K562 (cell line): ENCODE results near the gene C1orf122. TPM values are rescaled to one million over a fixed set of nuclear protein-coding genes. Genes with fewer than 3 reads are reported as not detected.

Experiments used
- CTCFL ChIP-seq: IDR thresholded peaks from 2 replicates; pipeline ENCODE4 v1.6.1; 2011; ENCODE audit warnings: borderline replicate concordance, low read depth, mild to moderate bottlenecking, moderate library complexity, low read length; ENCODE audit not compliant: insufficient read depth, poor library complexity, severe bottlenecking
- HNRNPK ChIP-seq: fragments of 200-400 bp; formaldehyde crosslinking; IDR thresholded peaks from one replicate; pipeline ENCODE4 v1.6.1; 2018; ENCODE audit warnings: mild to moderate bottlenecking, low read depth, low read length; ENCODE audit not compliant: poor library complexity, severe bottlenecking
- MXI1 ChIP-seq: IDR thresholded peaks from 2 replicates; pipeline ENCODE4 v1.6.1; 2011; ENCODE audit warnings: low read depth, mild to moderate bottlenecking, improper control_type of control experiment, low read length
- TRIM24 ChIP-seq, 2 experiments: fragments of 450-650 bp; IDR thresholded peaks; 2 replicates each; pipeline ENCODE4 v1.6.1; 2016
- ZNF696 ChIP-seq: fragments of 250-450 bp; sonication (Bioruptor Pico); conservative IDR thresholded peaks from 2 replicates; pipeline ENCODE4 v1.4.0; 2020; ENCODE audit warnings: mild to moderate bottlenecking, moderate library complexity
- ZNF699 ChIP-seq: fragments of 250-450 bp; sonication (Bioruptor Pico); IDR thresholded peaks from 2 replicates; pipeline ENCODE4 v1.8.0; 2021; ENCODE audit warnings: mild to moderate bottlenecking, moderate library complexity; ENCODE audit not compliant: insufficient replicate concordance
- polyA plus RNA-seq, 8 experiments: library from polyadenylated mRNA; depleted of rRNA in 4 of 8; stranded (reverse) in 5 of 8; unstranded in 3 of 8; fragments of >200 nt; fragmentation: Nextera tagmentation in 2 of 8; fragmentation: Illumina TruSeq in 1 of 8; extraction: Ambion mirVana in 2 of 8; extraction: Trizol in 1 of 8; gene quantifications; 2 replicates each; pipeline versions ENCODE4 v1.2.1 to v1.2.3, GENCODE V29; 2011 to 2014; ENCODE audit warnings: inconsistent platforms in 1 of 8, missing spikeins in 1 of 8
- total RNA-seq, 7 experiments: library from RNA; depleted of rRNA in 6 of 7; stranded (reverse); fragments of >200 nt in 6 of 7; fragmentation: Illumina TruSeq in 2 of 7; extraction: Trizol in 2 of 7; gene quantifications; 2 replicates each; pipeline versions ENCODE4 v1.2.1 to v1.2.3, GENCODE V29; 2011 to 2021; ENCODE audit warnings: low replicate concordance in 1 of 7
- TF ChIP-seq, protein P1 (sequence below): fragments of 450-650 bp; formaldehyde crosslinking; IDR thresholded peaks from 2 replicates; pipeline ENCODE4 v1.4.0; 2020; ENCODE audit warnings: mild to moderate bottlenecking, mixed read lengths
- TF ChIP-seq, protein P2 (sequence below): fragments of 250-450 bp; sonication (Bioruptor Pico); IDR thresholded peaks from 2 replicates; pipeline ENCODE4 v1.4.0; 2020; ENCODE audit warnings: mild to moderate bottlenecking, moderate library complexity, borderline replicate concordance

The C1orf122 gene
- total and polyA plus RNA-seq, 9 of the 15 experiments (the other 6 are each of a cell fraction or from before 2014, with no cell fraction given) = 3.6 to 70.9 (median 17.3) TPM

DNA sequence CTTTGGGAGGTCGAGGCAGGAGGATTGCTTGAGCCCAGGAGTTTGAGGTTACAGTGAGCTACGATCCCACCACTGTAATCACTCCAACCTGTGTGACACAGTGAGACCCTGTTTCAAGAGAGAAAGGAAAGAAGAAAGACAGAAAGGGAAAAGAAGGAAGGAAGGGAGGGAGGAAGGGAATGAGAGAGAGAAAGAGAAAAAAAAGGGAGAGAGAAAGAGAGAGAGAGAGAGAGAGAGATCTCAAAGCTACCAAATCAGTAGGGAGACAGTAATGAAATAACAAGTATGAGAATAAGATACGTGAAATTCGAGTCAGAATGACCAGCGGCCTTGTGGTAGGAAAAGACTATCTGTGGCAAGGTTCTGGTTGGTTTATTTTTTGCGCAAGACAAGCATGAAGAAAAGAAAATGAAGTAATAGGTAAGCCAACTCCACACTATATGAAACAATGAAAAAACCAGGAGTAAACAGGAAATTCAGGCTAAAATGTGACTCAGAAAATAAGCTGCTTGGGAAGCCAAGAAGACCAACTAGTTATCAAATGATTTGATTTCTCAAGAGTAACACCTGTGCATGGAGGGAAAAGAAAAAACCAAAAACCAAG is 42.9 kb downstream of the C1orf122 start (continued):
- TF ChIP-seq, protein P1, sequence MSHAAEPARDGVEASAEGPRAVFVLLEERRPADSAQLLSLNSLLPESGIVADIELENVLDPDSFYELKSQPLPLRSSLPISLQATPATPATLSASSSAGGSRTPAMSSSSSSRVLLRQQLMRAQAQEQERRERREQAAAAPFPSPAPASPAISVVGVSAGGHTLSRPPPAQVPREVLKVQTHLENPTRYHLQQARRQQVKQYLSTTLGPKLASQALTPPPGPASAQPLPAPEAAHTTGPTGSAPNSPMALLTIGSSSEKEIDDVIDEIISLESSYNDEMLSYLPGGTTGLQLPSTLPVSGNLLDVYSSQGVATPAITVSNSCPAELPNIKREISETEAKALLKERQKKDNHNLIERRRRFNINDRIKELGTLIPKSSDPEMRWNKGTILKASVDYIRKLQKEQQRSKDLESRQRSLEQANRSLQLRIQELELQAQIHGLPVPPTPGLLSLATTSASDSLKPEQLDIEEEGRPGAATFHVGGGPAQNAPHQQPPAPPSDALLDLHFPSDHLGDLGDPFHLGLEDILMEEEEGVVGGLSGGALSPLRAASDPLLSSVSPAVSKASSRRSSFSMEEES (CRISPR knock-in tag) = no peak
- TF ChIP-seq, protein P2, sequence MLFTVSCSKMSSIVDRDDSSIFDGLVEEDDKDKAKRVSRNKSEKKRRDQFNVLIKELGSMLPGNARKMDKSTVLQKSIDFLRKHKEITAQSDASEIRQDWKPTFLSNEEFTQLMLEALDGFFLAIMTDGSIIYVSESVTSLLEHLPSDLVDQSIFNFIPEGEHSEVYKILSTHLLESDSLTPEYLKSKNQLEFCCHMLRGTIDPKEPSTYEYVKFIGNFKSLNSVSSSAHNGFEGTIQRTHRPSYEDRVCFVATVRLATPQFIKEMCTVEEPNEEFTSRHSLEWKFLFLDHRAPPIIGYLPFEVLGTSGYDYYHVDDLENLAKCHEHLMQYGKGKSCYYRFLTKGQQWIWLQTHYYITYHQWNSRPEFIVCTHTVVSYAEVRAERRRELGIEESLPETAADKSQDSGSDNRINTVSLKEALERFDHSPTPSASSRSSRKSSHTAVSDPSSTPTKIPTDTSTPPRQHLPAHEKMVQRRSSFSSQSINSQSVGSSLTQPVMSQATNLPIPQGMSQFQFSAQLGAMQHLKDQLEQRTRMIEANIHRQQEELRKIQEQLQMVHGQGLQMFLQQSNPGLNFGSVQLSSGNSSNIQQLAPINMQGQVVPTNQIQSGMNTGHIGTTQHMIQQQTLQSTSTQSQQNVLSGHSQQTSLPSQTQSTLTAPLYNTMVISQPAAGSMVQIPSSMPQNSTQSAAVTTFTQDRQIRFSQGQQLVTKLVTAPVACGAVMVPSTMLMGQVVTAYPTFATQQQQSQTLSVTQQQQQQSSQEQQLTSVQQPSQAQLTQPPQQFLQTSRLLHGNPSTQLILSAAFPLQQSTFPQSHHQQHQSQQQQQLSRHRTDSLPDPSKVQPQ = no peak
- TF ChIP-seq HNRNPK (no peak), ZNF696 (CRISPR knock-in tag) (no peak), ZNF699 (CRISPR knock-in tag) (no peak), CTCFL (no peak), TRIM24 (IDR thresholded peaks at IDR 0.05) (no peak), MXI1 (no peak)
